Activated naive CD8-positive, alpha-beta T cell treated with anti-CD3 and anti-CD28 coated beads, Interleukin-2, amount 10 ng/mL, durations not matched to agents 7 days and 5 days (primary cell): Measurements from ENCODE around the gene TBC1D12. TPM values are rescaled to one million over a fixed set of nuclear protein-coding genes. Genes with fewer than 3 reads are reported as not detected.

Experiments
- ATAC-seq: fragments of 150-1000 bp; cut with Tn5 transposase; one replicate; pipeline ENCODE4 v1.10.0; 2021; ENCODE audit warnings: low read depth, moderate library complexity
- POLR2A ChIA-PET: fragments of 350-600 bp; sonication (Branson Sonifier 250); formaldehyde crosslinking; loops from one replicate; lab custom pipeline; 2021; ENCODE audit warnings: antibody characterized with exemption; lab: Charles Lee
- DNase-seq: peaks from one replicate; pipeline ENCODE4 v3.0.0; 2021
- H3K27ac Mint-ChIP-seq: one replicate; pipeline ENCODE4 v1.8.0; 2022; ENCODE audit warnings: mild to moderate bottlenecking, mixed read lengths
- H3K27me3 Mint-ChIP-seq: one replicate; pipeline ENCODE4 v1.8.0; 2022; ENCODE audit warnings: mild to moderate bottlenecking, moderate library complexity, mixed read lengths
- H3K36me3 Mint-ChIP-seq: one replicate; pipeline ENCODE4 v1.8.0; 2021; ENCODE audit warnings: mild to moderate bottlenecking, mixed read lengths
- H3K4me1 Mint-ChIP-seq: one replicate; pipeline ENCODE4 v1.8.0; 2021; ENCODE audit warnings: mixed read lengths
- H3K4me3 Mint-ChIP-seq: one replicate; pipeline ENCODE4 v1.8.0; 2022; ENCODE audit warnings: mild to moderate bottlenecking, moderate library complexity, mixed read lengths
- H3K9me3 Mint-ChIP-seq: one replicate; pipeline ENCODE4 v1.8.0; 2021; ENCODE audit warnings: mixed read lengths
- total RNA-seq, 2 experiments: library from RNA; stranded (reverse); gene quantifications; one replicate each; pipeline ENCODE4 v1.2.3, GENCODE V29; 2021

Gene TBC1D12
- total RNA-seq, 2 experiments from 2014 or later = 0.14 to 0.17 TPM

DNA sequence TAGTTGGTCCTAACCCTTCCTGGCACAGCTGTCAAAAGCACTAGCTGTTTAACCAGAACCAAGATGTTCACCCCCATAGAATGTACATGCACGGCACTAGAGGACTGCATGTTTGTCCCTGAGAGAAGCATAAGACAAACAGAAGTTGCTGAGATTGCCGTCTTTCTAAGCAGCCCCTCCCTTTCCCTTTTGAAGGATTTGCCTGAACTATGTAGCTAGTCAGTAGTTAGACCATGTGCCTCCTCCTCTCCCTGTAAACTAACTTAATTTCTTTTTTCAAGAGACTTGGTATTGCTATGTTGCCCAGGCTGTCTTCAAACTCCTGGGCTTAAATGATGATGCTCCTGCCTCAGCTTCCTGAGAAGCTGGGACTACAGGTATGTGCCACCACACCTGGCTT, 40.7 kb downstream of the TBC1D12 start:
- ATAC-seq (no peak), DNase-seq (no peak)
- Mint-ChIP-seq H3K4me1 (peaks cover 2% of the 10 kb centered on the region), H3K4me3 (no peak overlapping the region), H3K27me3 (peaks cover 8% of the 10 kb centered on the region), H3K36me3 (no peaks in the 10 kb centered on the region), H3K27ac (no peak overlapping the region), H3K9me3 (peaks cover 2% of the 10 kb centered on the region)
- POLR2A ChIA-PET = no interaction called here

DNA sequence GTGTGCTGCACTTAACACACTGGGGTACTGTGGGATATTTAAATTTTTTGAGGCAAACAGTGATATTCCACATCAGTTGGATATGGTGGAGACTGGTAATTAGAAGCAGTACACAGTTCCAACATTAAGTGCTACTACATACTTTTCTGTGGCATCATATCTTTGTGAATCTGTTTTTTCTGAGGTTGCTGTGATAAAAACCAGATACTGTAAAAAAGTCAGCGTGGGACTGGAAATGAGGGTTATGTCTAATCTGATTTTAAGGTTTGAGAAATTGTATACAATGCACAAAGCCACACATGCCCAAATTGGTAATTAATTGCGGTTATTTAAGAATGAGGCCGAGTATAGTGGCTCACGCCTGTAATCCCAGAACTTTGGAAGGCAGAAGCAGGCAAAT, 41.2 kb downstream of the TBC1D12 start:
- no peak for DNase-seq
- H3K27me3 Mint-ChIP-seq = peaks cover 8% of the 10 kb centered on the region
- no peak overlapping the region for H3K27ac Mint-ChIP-seq
- ATAC-seq = no peak
- H3K4me1 Mint-ChIP-seq = peaks cover 2% of the 10 kb centered on the region
- no peak overlapping the region for H3K4me3 Mint-ChIP-seq
- POLR2A ChIA-PET = interaction anchor here (0.7 kb wide), 1 partner anchor 160 kb away, joined by 4 read pairs; no protein-coding TSS in a partner anchor
- H3K9me3 Mint-ChIP-seq = peaks cover 2% of the 10 kb centered on the region
- no peaks in the 10 kb centered on the region for H3K36me3 Mint-ChIP-seq

DNA sequence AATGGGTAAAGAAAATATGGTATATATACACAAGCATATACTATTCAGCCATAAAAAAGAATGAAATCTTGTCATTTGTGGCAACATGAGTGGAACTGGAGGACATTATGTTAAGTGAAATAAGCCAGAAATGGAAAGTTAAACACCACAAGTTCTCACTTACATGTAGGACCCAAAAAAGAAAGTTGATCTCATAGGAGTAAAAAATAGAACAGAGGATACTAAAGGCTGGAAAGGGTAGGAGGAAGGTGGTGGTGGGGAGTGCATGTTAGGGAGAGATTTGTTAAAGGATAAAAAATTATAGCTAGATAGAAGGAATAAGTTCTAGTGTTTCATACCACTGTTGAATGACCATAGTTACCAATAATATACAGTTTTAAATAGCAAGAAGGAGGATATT, 48.4 kb downstream of the TBC1D12 start:
- POLR2A ChIA-PET = no interaction called here
- no peaks in the 10 kb centered on the region for H3K4me1 Mint-ChIP-seq
- H3K27ac Mint-ChIP-seq = no peak overlapping the region
- ATAC-seq (no peak), DNase-seq (no peak)
- H3K9me3 Mint-ChIP-seq = peaks cover 3% of the 10 kb centered on the region
- peaks cover 6% of the 10 kb centered on the region for H3K27me3 Mint-ChIP-seq
- H3K4me3 Mint-ChIP-seq = no peak overlapping the region
- no peaks in the 10 kb centered on the region for H3K36me3 Mint-ChIP-seq

DNA sequence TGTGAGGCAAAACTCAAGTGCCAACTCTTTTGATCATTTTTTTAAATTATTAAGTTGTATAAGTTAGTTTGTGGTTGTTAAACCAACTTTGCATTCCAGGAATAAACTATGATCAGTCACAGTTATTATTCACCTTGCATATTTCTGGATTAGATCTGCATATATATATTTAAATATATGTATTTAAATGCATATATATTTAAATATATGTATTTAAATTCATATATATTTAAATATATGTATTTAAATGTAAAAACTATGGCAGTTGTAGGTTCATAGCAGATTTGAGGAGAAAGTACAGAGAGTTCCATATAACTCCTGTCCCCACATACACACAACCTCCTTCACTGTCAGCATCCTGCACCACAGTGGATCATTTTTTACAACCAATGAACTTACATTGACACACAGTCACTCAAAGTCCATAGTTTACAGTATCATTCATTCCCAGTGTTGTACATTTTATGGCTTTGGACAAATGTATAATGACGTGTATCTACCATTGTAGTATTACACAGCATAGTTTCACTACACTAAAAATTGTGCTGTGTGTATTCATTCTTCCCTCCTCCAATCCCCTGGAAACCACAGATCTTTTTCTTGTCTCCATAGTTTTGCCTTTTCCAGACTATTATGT, 49.7 kb downstream of the TBC1D12 start:
- DNase-seq = no peak
- peaks cover 6% of the 10 kb centered on the region for H3K27me3 Mint-ChIP-seq
- ATAC-seq = no peak
- no peaks in the 10 kb centered on the region for H3K36me3 Mint-ChIP-seq
- no peaks in the 10 kb centered on the region for H3K4me1 Mint-ChIP-seq
- POLR2A ChIA-PET = no interaction called here
- H3K4me3 Mint-ChIP-seq = no peak overlapping the region
- no peak overlapping the region for H3K27ac Mint-ChIP-seq
- peaks cover 3% of the 10 kb centered on the region for H3K9me3 Mint-ChIP-seq

DNA sequence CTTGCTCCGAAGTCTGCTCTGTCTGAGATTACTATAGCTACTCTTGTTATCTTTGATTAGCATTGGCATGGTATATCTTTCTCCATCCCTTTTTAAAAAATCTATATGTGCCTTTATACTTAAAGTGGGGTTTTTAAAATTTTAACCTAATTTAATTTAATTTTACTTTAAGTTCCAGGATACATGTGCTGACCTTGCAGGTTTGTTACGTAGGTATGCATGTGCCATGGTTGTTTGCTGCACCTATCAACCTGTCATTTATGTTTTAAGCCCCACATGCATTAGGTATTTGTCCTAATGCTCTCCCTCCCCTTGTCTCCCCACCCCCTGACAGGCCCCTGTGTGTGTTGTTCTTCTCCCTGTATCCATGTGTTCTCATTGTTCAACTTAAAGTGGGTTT, 54.6 kb downstream of the TBC1D12 start:
- H3K9me3 Mint-ChIP-seq = peaks cover 4% of the 10 kb centered on the region
- H3K27ac Mint-ChIP-seq = no peak overlapping the region
- no peak for ATAC-seq
- no peaks in the 10 kb centered on the region for H3K4me1 Mint-ChIP-seq
- H3K27me3 Mint-ChIP-seq = peaks cover 4% of the 10 kb centered on the region
- DNase-seq = no peak
- H3K36me3 Mint-ChIP-seq = no peaks in the 10 kb centered on the region
- no peak overlapping the region for H3K4me3 Mint-ChIP-seq
- POLR2A ChIA-PET = no interaction called here

DNA sequence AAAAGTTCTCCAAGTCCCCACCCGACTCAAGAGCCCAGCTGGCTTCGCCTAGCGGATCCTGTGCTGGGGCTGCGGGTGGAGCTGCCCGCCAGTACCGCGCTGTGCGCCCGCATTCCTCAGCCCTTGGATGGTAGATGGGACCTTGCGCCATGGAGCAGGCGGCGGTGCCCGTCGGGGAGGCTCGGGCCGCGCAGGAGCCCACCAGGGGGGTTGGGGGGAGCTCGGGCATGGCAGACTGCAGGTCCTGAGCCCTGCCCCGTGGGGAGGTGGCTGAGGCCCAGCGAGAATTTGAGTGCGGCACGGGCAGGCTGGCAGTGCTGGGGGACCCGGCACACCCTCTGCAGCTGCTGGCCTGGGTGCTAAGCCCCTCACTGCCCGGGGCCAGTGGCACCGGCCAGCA, 57.0 kb downstream of the TBC1D12 start:
- Mint-ChIP-seq H3K36me3 (no peaks in the 10 kb centered on the region), H3K27me3 (no peaks in the 10 kb centered on the region), H3K4me3 (no peak overlapping the region), H3K9me3 (peaks cover 1% of the 10 kb centered on the region), H3K27ac (no peak overlapping the region), H3K4me1 (no peaks in the 10 kb centered on the region)
- ATAC-seq (no peak), DNase-seq (no peak)
- POLR2A ChIA-PET = no interaction called here

DNA sequence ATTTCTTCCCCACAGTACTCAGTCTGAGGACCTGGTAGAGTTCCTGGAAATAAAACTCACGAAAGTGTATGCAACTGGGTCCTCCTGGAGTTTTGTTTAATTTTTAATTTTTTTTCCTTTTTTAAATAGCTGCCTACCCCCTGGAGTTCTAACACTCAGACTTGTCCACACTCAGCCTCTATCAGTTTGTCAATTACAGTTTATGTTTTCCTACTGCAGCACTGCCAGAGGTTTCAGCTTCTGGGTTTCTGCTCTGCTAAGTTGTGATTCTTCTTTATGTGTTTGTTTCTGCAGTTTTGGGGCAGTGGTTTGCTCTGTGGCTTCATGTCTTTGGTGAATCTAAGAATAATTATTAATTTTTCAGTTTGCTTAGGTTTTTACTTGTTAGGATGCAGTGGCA, 59.2 kb downstream of the TBC1D12 start:
- peaks cover under 1% of the 10 kb centered on the region for H3K27me3 Mint-ChIP-seq
- DNase-seq (no peak), ATAC-seq (no peak)
- peaks cover 1% of the 10 kb centered on the region for H3K9me3 Mint-ChIP-seq
- H3K36me3 Mint-ChIP-seq = no peaks in the 10 kb centered on the region
- no peaks in the 10 kb centered on the region for H3K4me1 Mint-ChIP-seq
- POLR2A ChIA-PET = no interaction called here
- no peak overlapping the region for H3K27ac Mint-ChIP-seq
- H3K4me3 Mint-ChIP-seq = no peak overlapping the region

DNA sequence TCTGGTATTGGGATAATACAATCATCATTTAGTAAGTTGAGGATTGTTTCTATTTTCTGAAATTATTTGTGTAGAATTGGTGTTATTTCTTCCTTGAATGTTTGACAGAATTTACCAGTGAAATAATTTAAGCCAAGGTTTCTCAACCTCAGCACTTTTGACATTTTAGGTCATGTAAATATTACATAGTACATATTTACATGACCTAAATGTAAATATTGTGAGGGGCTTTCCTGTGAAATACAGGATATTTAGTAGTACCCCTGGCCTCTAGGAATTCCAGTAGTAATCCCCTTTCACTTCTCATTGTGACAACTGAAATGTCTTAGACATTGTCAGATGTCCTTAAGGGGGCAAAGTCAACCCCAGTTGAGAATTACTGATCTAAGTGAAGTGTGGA, 59.8 kb downstream of the TBC1D12 start:
- no peaks in the 10 kb centered on the region for H3K4me1 Mint-ChIP-seq
- peaks cover 4% of the 10 kb centered on the region for H3K27me3 Mint-ChIP-seq
- DNase-seq (no peak), ATAC-seq (no peak)
- no peaks in the 10 kb centered on the region for H3K36me3 Mint-ChIP-seq
- H3K27ac Mint-ChIP-seq = no peak overlapping the region
- H3K9me3 Mint-ChIP-seq = peaks cover 1% of the 10 kb centered on the region
- POLR2A ChIA-PET = no interaction called here
- H3K4me3 Mint-ChIP-seq = no peak overlapping the region

DNA sequence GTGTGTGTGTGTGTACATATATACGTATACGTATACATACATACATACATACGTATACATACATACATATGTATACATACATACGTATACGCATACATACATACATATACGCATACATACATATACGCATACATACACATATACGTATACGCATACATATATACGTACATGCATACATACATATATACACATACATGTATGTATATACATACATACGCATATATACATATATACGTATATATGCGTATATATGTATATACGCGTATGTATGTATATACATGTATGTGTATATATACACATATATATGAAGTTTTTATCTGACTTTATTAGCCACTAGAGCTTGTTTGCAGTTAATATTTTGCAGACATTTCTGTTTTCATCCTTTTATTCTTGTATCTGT, 63.3 kb downstream of the TBC1D12 start:
- H3K36me3 Mint-ChIP-seq = no peaks in the 10 kb centered on the region
- no peak overlapping the region for H3K4me3 Mint-ChIP-seq
- no peak overlapping the region for H3K27ac Mint-ChIP-seq
- no peaks in the 10 kb centered on the region for H3K4me1 Mint-ChIP-seq
- peaks cover 4% of the 10 kb centered on the region for H3K27me3 Mint-ChIP-seq
- ATAC-seq (no peak), DNase-seq (no peak)
- no peaks in the 10 kb centered on the region for H3K9me3 Mint-ChIP-seq
- POLR2A ChIA-PET = no interaction called here

DNA sequence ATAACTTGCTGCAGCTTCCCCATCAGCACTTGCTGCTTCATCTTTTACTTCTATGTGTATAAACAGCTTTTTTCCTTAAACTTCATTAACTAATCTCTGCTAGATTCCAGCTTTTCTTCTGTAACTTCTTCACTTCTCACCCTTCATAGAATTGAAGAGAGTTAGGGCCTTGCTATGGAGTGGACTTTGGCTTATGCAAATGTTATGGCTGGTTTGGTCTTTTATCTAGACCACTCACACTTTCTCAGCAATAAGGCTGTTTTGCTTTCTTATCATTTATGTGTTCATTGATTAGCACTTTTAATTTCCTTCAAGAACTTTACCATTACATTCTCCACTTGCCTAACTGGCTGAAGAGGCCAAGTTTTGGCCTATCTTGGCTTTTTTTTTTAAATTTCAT, 79.1 kb downstream of the TBC1D12 start:
- ATAC-seq = no peak
- Mint-ChIP-seq H3K27me3 (peaks cover 7% of the 10 kb centered on the region), H3K27ac (no peak overlapping the region), H3K9me3 (no peaks in the 10 kb centered on the region), H3K4me1 (no peaks in the 10 kb centered on the region), H3K36me3 (no peaks in the 10 kb centered on the region), H3K4me3 (no peak overlapping the region)
- no peak for DNase-seq
- POLR2A ChIA-PET = no interaction called here

DNA sequence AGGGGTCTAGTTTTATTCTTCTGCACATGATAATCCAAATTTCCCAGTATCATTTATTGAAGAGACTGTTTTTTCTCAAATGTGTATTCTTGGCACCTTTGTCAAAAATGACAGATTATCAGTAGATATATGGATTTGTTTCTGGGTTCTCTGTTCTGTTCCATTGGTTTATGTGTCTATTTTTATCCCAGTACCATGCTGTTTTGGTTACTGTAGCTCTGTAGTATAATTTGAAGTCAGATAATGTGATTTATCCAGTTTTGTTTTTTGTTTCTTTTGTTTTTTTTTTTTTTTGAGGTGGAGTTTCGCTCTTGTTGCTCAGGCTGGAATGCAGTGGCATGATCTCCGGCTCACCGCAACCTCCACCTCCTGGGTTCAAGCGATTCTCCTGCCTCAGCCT, 81.6 kb downstream of the TBC1D12 start:
- Mint-ChIP-seq H3K4me1 (no peaks in the 10 kb centered on the region), H3K4me3 (no peak overlapping the region), H3K9me3 (peaks cover 2% of the 10 kb centered on the region), H3K27me3 (peaks cover 9% of the 10 kb centered on the region), H3K27ac (no peak overlapping the region), H3K36me3 (no peaks in the 10 kb centered on the region)
- POLR2A ChIA-PET = no interaction called here
- ATAC-seq (no peak), DNase-seq (no peak)

DNA sequence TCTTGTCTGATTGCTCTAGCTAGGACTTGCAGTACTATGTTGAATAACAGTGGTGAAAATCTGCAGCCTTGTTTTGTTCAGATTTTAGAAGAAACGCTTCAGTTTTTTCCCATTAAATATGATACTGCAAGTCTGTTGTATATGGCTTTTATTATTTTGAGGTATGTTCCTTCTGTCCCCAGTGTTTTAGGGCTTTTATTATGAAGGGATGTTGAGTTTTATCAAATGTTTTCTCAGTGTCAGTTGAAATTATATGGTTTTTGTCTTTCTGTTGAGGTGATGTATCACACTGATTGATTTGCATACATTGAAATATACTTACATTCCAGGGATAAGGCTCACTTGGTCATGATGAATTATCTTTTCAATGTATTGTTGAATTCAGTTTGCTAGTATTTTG, 82.8 kb downstream of the TBC1D12 start:
- H3K4me1 Mint-ChIP-seq = no peaks in the 10 kb centered on the region
- DNase-seq (no peak), ATAC-seq (no peak)
- POLR2A ChIA-PET = no interaction called here
- H3K36me3 Mint-ChIP-seq = no peaks in the 10 kb centered on the region
- H3K4me3 Mint-ChIP-seq = no peak overlapping the region
- H3K27ac Mint-ChIP-seq = no peak overlapping the region
- peaks cover 13% of the 10 kb centered on the region for H3K27me3 Mint-ChIP-seq
- peaks cover 2% of the 10 kb centered on the region for H3K9me3 Mint-ChIP-seq

DNA sequence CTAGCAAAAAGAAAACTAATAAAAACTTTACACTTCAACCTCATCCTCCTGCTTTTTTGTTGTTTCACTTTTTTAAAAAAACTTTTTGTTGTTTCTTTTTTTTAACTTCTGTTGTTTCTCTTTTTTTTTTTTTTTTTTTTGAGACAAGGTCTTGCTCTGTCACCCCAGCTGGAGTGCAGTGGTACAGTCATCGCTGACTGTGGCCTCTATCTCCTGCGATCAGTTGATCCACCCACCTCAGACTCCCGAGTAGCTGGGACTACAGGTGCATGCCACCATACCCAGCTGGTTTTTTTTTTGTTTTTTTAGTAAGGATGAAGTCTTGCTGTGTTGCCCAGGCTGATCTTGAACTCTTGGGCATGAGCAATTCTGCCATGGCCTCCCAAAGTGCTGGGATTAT, 85.2 kb downstream of the TBC1D12 start:
- Mint-ChIP-seq H3K27ac (no peak overlapping the region), H3K9me3 (peaks cover 2% of the 10 kb centered on the region), H3K4me1 (no peaks in the 10 kb centered on the region), H3K27me3 (peaks cover 13% of the 10 kb centered on the region), H3K4me3 (no peak overlapping the region), H3K36me3 (no peaks in the 10 kb centered on the region)
- no peak for DNase-seq
- ATAC-seq = no peak
- POLR2A ChIA-PET = no interaction called here

DNA sequence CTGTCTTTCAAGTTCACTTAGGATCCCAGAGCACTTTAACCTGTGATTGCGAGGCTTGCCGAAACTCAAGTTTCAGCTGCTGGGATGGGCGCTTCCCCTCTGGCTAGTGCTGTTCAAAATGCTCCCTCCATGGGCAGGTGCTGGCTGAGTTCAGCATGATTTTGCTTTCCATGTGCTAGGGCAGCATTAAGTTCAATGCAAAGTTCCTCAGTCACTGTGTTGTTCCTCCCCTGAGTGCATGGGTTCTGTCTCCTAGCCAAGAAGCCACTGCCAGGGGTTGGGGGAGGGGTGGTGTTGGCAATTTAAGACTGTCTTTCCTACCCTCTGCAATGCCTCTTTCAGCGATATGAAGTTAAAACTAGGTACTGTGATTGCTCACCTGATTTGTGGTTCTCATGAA, 86.8 kb downstream of the TBC1D12 start:
- DNase-seq (no peak), ATAC-seq (no peak)
- no peak overlapping the region for H3K4me3 Mint-ChIP-seq
- no peaks in the 10 kb centered on the region for H3K36me3 Mint-ChIP-seq
- no peak overlapping the region for H3K27ac Mint-ChIP-seq
- POLR2A ChIA-PET = no interaction called here
- peaks cover 10% of the 10 kb centered on the region for H3K27me3 Mint-ChIP-seq
- H3K9me3 Mint-ChIP-seq = peaks cover 2% of the 10 kb centered on the region
- H3K4me1 Mint-ChIP-seq = no peaks in the 10 kb centered on the region
